ENCODE results near the gene CTBP1.

CTBP1 gene

GRCh38 chr4:1283711-1284110 lies 34.8 kb upstream of the CTBP1 start:
- DNase-seq: no peak

DNA sequence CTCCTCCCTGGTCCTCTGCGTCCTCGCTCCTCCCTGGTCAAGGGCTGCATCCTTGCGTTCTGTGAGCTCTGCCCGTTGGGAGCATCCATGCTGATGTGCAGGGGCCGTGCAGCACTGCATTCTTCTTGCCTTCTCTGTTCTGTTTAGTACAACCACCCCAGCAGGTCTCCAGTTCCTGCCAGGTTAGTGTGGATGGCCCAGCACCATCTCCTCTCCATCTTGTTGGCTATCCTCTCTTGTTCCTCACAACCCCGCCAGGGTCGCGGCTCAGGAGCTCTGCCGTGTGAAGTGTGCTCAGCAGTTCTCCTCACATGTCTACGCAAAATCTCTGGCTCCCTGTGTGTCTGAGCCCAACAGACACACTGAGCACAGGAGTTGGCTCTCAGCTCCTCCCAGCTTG lies 30.3 kb upstream of the CTBP1 start:
- DNase-seq: no peak

- DNase-seq: no peak
Observed at GRCh38 chr4:1277667-1278665, 29.0 kb upstream of the CTBP1 start.

- no peak for DNase-seq
Observed at GRCh38 chr4:1276984-1277383, 28.1 kb upstream of the CTBP1 start.

DNA sequence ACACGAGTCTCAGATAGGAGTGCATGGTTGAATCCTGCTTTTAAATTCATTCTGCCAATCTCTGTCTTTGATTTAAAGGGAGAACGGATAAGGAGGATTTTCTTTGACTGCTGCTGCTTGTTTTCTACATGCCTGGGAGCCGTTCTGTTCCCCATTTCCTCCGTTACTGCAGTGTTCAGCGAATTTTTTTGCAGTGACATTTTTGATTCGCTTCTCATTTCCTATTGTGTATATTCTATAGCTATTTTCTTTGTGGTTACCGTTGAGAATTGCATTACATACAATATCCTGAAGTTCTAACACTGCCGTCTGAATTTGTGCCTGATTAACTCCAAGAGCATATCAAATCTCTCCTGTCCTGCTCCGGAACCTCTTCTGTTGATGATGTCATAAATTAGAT lies 25.9 kb upstream of the CTBP1 start:
- DNase-seq: no peak

DNA sequence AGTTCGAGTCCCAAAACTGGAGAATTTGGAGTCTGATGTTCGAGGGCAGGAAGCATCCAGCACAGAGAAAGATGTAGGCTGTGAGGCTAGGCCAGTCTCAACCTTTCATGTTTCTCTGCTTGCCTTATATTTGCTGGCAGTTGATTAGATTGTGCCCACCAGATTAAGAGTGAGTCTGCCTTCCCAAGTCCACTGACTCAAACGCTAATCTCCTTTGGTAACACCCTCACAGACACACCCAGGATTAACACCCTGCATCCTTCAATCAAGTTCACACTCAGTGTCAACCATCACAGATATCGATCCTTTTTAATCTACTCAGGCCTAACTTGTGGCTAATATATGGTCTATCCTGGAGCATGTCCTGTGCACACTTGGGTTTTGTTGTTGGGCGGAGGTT lies 22.8 kb upstream of the CTBP1 start:
- DNase-seq: no peak

GRCh38 chr4:1269209-1269608 lies 20.3 kb upstream of the CTBP1 start:
- no peak for DNase-seq

DNA sequence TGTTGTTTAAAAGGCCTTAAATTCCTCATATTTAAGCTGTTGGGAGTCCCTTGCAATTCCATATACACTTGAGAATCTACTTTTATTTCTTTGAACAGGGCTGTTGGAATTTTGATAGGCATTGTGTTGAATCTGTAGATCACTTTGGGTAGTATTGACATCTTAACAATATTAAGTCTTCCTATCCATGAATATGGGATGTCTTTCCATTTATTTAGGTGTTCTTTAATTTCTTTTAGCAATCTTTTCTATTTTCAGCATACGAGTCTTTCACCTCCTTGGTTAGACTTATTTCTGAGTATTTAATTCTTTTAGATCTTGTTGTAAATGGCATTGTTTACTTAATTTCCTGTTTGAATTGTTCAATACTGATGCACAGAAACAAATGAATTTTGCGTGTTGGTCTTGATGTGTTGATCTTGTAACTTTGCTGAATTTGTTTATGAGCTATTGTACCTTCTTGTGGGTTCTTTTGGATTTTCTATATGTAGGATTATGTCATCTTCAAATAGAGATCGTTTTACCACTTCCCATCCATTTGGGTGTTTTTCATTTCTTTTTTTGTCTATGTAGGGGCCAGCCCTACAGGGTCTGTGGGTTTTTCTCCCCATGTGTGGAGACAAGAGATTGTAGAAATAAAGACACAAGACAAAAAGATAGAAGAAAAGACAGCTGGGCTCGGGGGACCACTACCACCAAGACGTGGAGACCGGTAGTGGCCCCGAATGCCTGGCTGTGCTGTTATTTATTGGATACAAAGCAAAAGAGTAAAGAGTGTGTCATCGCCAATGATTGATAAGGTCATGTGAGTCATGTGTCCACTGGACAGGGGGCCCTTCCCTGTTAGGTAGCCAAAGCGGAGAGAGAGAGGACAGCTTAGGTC lies 18.2 kb upstream of the CTBP1 start:
- DNase-seq: no peak

- no peak for DNase-seq
Observed at GRCh38 chr4:1265351-1265750, 16.4 kb upstream of the CTBP1 start.

GRCh38 chr4:1264942-1265341 lies 16.0 kb upstream of the CTBP1 start:
- DNase-seq: no peak

GRCh38 chr4:1261107-1261928 lies 12.4 kb upstream of the CTBP1 start:
- DNase-seq: no peak

GRCh38 chr4:1260418-1261106 lies 11.6 kb upstream of the CTBP1 start:
- no peak for DNase-seq

GRCh38 chr4:1259966-1260365 lies 11.0 kb upstream of the CTBP1 start:
- DNase-seq: no peak

DNA sequence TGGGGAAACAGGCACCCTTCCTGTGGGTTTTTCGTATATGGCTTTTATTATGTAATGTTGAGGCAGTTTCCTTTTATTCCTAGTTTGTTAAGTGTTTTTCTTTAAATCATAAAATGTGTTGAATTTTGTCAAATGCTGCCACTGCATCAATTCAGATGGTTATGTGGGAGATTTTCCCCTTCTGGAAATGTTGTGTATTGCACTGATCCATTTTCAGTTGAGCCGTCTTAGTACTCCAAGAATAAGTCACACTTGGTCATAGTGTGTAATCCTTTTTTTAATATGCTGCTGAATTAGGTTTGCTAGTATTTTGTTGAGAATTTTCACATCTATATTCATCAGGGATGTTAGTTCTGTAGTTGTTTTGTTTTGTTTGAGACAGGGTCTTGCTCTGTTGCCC lies 9.5 kb upstream of the CTBP1 start:
- DNase-seq: no peak

DNA sequence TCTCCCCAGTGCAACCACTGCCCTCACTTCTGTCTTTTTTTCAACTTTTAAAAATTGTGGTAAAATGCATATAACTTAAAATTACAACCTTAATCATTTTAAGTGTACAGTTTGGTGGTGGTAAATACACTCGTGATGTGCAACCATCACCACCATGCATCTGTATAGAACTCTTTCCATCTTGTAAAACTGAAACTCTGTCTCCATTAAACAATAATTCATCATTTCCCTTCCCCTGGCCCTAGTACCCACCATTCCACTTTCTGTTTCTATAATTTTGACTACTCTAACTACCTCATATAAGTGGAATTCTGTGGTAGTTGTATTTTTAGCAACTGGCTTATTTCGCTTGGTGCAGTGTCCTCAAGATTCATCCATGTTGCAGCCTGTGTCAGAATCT lies 6.8 kb upstream of the CTBP1 start:
- no peak for DNase-seq

GRCh38 chr4:1255151-1255550 lies 6.2 kb upstream of the CTBP1 start:
- DNase-seq: no peak

- no peak for DNase-seq
Observed at GRCh38 chr4:1253831-1254230, 4.9 kb upstream of the CTBP1 start.

GRCh38 chr4:1252928-1253492 lies 4.1 kb upstream of the CTBP1 start:
- no peak for DNase-seq

DNA sequence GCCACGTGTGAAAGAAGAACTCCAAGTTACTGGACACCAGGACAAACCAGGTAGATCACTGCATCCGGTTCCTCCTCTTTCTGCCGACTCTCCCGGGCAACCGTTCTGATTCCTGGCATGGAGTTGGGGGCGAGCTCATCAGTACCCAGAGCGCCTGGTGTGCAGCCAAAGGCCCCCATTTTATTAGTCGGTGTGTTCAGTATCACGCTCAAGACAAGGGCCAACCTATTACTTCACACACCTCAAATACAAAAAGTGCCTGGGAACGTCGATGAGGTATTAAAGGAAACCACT lies 2.8 kb upstream of the CTBP1 start:
- DNase-seq: no peak

DNA sequence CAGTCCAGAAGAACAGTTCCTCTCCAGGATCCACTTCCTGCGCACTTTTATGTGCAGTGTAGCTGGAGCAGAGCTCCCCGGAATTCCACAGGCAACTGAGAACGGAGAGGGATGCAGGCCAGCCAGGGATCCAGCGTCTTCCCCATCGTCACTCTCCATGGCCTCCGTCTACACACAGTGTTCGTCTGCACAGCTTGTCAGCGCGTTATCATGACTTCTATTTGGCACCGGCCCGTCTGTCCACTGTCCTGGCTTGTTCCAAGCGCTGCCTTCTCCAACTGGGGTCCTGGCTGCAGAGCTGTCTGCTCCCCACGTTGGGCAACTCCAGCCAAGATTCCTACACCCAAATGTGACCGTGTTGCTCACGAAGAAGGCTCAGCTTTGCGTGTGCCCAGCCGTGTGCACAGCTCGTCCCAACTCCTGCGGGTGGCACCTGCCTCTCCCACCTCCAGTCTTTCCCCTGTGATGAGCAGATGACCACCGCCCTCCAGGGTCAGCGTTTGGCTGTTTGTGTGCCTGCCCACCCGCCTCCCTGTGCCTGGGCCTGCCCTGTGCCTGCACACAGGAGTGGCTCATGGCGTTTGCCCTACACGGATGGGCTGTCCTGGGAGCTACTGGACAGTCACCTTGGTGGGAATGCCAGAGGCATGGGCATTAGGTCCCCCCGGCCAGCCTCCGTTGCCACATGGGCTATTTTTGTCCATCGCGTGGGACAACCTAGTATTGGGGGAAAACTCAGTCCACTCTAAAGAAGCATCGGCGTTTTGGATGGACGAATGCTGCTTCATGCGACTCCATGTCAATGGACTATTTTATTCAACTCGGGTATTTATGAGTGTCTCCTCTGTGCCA lies 2.2 kb upstream of the CTBP1 start:
- DNase-seq: no peak

- DNase-seq: no peak
Observed at GRCh38 chr4:1250527-1250812, 1.5 kb upstream of the CTBP1 start.

Measured in effector CD8-positive, alpha-beta T cell (primary cell).